H1 (cell line): ENCODE data around the gene FGF14. TPM values are rescaled to one million over a fixed set of nuclear protein-coding genes. Genes with fewer than 3 reads are reported as not detected.

ENCODE experiments used
- CTCF ChIA-PET: fragments of 300-600 bp; sonication (Branson Sonifier 250); formaldehyde crosslinking; loops from one replicate; lab custom pipeline; 2021; ENCODE audit not compliant: partially characterized antibody; lab: Charles Lee
- POLR2A ChIA-PET: fragments of 300-600 bp; sonication (Branson Sonifier 250); formaldehyde crosslinking; loops from one replicate; lab custom pipeline; 2021; ENCODE audit warnings: inconsistent platforms; ENCODE audit not compliant: partially characterized antibody; lab: Charles Lee
- DNase-seq, 2 experiments: peaks; one replicate each; pipeline versions ENCODE4 v3.0.0 to v3.0.0-alpha.2; 2010 to 2022; ENCODE audit warnings: low spot score in 2 of 2, low read depth in 1 of 2, mixed read lengths in 1 of 2
- FAIRE-seq: peaks from 2 replicates; lab custom pipeline; 2011; peaks lifted over from hg19 to GRCh38; lab: Jason Lieb, UNC
- H2AFZ ChIP-seq: 2 replicates; pipeline ENCODE4 v1.8.1; 2012; ENCODE audit warnings: low read length, inconsistent platforms
- H2AK5ac ChIP-seq: 2 replicates; pipeline ENCODE4 v1.6.1; 2013; ENCODE audit warnings: low read depth, low read length
- H2BK120ac ChIP-seq: replicated peaks from 2 replicates; pipeline ENCODE3; 2013; ENCODE audit warnings: low read depth, low read length, inconsistent platforms
- H2BK12ac ChIP-seq: 2 replicates; pipeline ENCODE4 v1.6.1; 2013; ENCODE audit warnings: low read depth, low read length
- H2BK15ac ChIP-seq: 2 replicates; pipeline ENCODE4 v1.6.1; 2013; ENCODE audit warnings: low read length
- H2BK20ac ChIP-seq: 2 replicates; pipeline ENCODE4 v1.6.1; 2013; ENCODE audit warnings: low read length
- H2BK5ac ChIP-seq: 2 replicates; pipeline ENCODE4 v1.6.1; 2013; ENCODE audit warnings: low read depth, low read length
- H3K14ac ChIP-seq: 2 replicates; pipeline ENCODE4 v1.6.1; 2013; ENCODE audit warnings: inconsistent platforms; ENCODE audit not compliant: insufficient read length
- H3K18ac ChIP-seq: 2 replicates; pipeline ENCODE4 v1.6.1; 2013; ENCODE audit warnings: low read length; ENCODE audit errors: extremely low read depth
- H3K23ac ChIP-seq: 2 replicates; pipeline ENCODE4 v1.6.1; 2013; ENCODE audit warnings: inconsistent platforms; ENCODE audit not compliant: insufficient read length
- H3K23me2 ChIP-seq: 2 replicates; pipeline ENCODE4 v1.6.1; 2013; ENCODE audit warnings: low read depth, low read length
- H3K27ac ChIP-seq: 2 replicates; pipeline ENCODE4 v1.6.1; 2011; ENCODE audit warnings: low read depth, low read length, inconsistent platforms
- H3K27me3 ChIP-seq, 4 experiments: replicated peaks in 1 of 4; 1 replicate in 1 of 4; 2 replicates in 3 of 4; pipeline versions ENCODE4 v1.6.1 to v1.8.1; 2011 to 2013; ENCODE audit warnings: low read length in 3 of 4, mild to moderate bottlenecking in 3 of 4, inconsistent platforms in 2 of 4, mixed read lengths in 2 of 4, moderate library complexity in 1 of 4; ENCODE audit not compliant: control insufficient read depth in 3 of 4, insufficient read depth in 3 of 4; ENCODE audit errors: extremely low read depth in 1 of 4
- H3K36me3 ChIP-seq, 4 experiments: 2 replicates each; pipeline versions ENCODE4 v1.6.1 to v1.8.1; 2011 to 2013; ENCODE audit warnings: mild to moderate bottlenecking in 4 of 4, low read length in 3 of 4, moderate library complexity in 2 of 4, control low read depth in 1 of 4, inconsistent platforms in 1 of 4; ENCODE audit not compliant: insufficient read depth in 4 of 4, control insufficient read depth in 2 of 4
- H3K4ac ChIP-seq: replicated peaks from 2 replicates; pipeline ENCODE3; 2013; ENCODE audit warnings: low read length, low read depth, mixed read lengths, inconsistent platforms; ENCODE audit not compliant: insufficient read length
- H3K4me1 ChIP-seq, 4 experiments: replicated peaks in 1 of 4; 1 replicate in 1 of 4; 2 replicates in 3 of 4; pipeline versions ENCODE4 v1.6.1 to v1.8.1; 2011 to 2013; ENCODE audit warnings: low read length in 3 of 4, inconsistent platforms in 2 of 4, mixed read lengths in 1 of 4; ENCODE audit not compliant: insufficient read depth in 4 of 4, control insufficient read depth in 3 of 4
- H3K4me2 ChIP-seq, 2 experiments: 2 replicates each; pipeline versions ENCODE4 v1.6.1 to v1.8.1; 2011 to 2013; ENCODE audit warnings: low read depth in 2 of 2, low read length in 2 of 2, control low read depth in 1 of 2, inconsistent platforms in 1 of 2, mild to moderate bottlenecking in 1 of 2; ENCODE audit not compliant: insufficient read depth in 1 of 2
- H3K4me3 ChIP-seq, 4 experiments: fragments of 200-600, 300-600 bp in 1 of 4; sonication (generic), shearing (Covaris generic), sonication (Bioruptor Twin) in 1 of 4; 2 replicates each; pipeline versions ENCODE4 v1.5.1 to v1.8.1; 2011 to 2016; ENCODE audit warnings: low read length in 4 of 4, low read depth in 3 of 4, control low read depth in 2 of 4, inconsistent platforms in 2 of 4, mild to moderate bottlenecking in 2 of 4, mixed read lengths in 1 of 4, moderate library complexity in 1 of 4; ENCODE audit not compliant: insufficient read depth in 2 of 4; ENCODE audit errors: extremely low read depth in 1 of 4
- H3K56ac ChIP-seq: replicated peaks from 2 replicates; pipeline ENCODE3; 2013; ENCODE audit warnings: low read depth, mild to moderate bottlenecking, mixed read lengths, low read length, inconsistent platforms; ENCODE audit not compliant: insufficient read length
- H3K79me1 ChIP-seq: 2 replicates; pipeline ENCODE4 v1.6.1; 2013; ENCODE audit warnings: low read depth, low read length, control low read depth
- H3K79me2 ChIP-seq, 2 experiments: 2 replicates each; pipeline versions ENCODE4 v1.6.1 to v1.8.1; 2012 to 2013; ENCODE audit warnings: low read length in 2 of 2, mild to moderate bottlenecking in 2 of 2, inconsistent platforms in 1 of 2; ENCODE audit not compliant: insufficient read depth in 2 of 2, control insufficient read depth in 1 of 2
- H3K9ac ChIP-seq, 4 experiments: replicated peaks in 1 of 4; 1 replicate in 1 of 4; 2 replicates in 3 of 4; pipeline versions ENCODE4 v1.6.1 to v1.8.1; 2011 to 2013; ENCODE audit warnings: low read depth in 3 of 4, low read length in 3 of 4, control low read depth in 2 of 4, mild to moderate bottlenecking in 2 of 4, moderate library complexity in 2 of 4, inconsistent platforms in 1 of 4; ENCODE audit errors: extremely low read depth in 1 of 4
- H3K9me3 ChIP-seq, 2 experiments: 2 replicates each; pipeline versions ENCODE4 v1.6.1 to v1.8.1; 2012 to 2013; ENCODE audit warnings: mild to moderate bottlenecking in 2 of 2, moderate library complexity in 2 of 2, control low read depth in 1 of 2, inconsistent platforms in 1 of 2, low read depth in 1 of 2, low read length in 1 of 2, mixed read lengths in 1 of 2; ENCODE audit not compliant: insufficient read depth in 2 of 2
- H4K20me1 ChIP-seq, 2 experiments: replicated peaks in 1 of 2; 2 replicates each; pipeline versions ENCODE3 to v1.8.1; 2011 to 2013; ENCODE audit warnings: inconsistent platforms in 2 of 2, low read length in 2 of 2, mild to moderate bottlenecking in 1 of 2; ENCODE audit not compliant: insufficient read depth in 2 of 2, control insufficient read depth in 1 of 2
- H4K5ac ChIP-seq: 2 replicates; pipeline ENCODE4 v1.6.1; 2013; ENCODE audit warnings: low read length, low read depth, mixed read lengths, inconsistent platforms; ENCODE audit not compliant: insufficient read length
- H4K8ac ChIP-seq: 2 replicates; pipeline ENCODE4 v1.8.0; 2013; ENCODE audit warnings: mild to moderate bottlenecking, moderate library complexity, low read length, inconsistent platforms; ENCODE audit not compliant: insufficient read depth; ENCODE audit errors: extremely low read depth
- H4K91ac ChIP-seq: replicated peaks from 2 replicates; pipeline ENCODE3; 2013; ENCODE audit warnings: low read length, mixed read lengths, inconsistent platforms; ENCODE audit not compliant: insufficient read length
- ASH2L ChIP-seq: fragments of 200-600, 300-600 bp; sonication (generic); IDR thresholded peaks from one replicate; pipeline ENCODE4 v1.7.1; 2017; ENCODE audit warnings: low read length
- BCL11A ChIP-seq, 2 experiments: IDR thresholded peaks; one replicate each; pipeline ENCODE4 v1.6.1; 2011; ENCODE audit warnings: low read depth in 2 of 2, low read length in 2 of 2, mild to moderate bottlenecking in 2 of 2
- RAD21 ChIP-seq, 2 experiments: IDR thresholded peaks in 1 of 2; conservative IDR thresholded peaks in 1 of 2; 2 replicates each; pipeline ENCODE4 v1.6.1; 2011; ENCODE audit warnings: low read depth in 2 of 2, low read length in 2 of 2, improper control_type of control experiment in 1 of 2, inconsistent platforms in 1 of 2, mild to moderate bottlenecking in 1 of 2, moderate library complexity in 1 of 2
- WGBS, 2 experiments: shearing (Covaris generic) in 1 of 2; methylation state at CpG; one replicate each; pipeline versions ENCODE4 v1.1.6 to v1.1.7; 2013 to 2015; ENCODE audit warnings: low lambda C conversion rate in 2 of 2, mixed read lengths in 2 of 2, inconsistent platforms in 1 of 2, low coverage in 1 of 2, missing lambda C conversion rate in 1 of 2; ENCODE audit not compliant: insufficient replicate concordance in 2 of 2, insufficient coverage in 1 of 2, insufficient read length in 1 of 2; ENCODE audit errors: extremely low coverage in 1 of 2, missing lambda C conversion rate in 1 of 2; 5-methylcytosine and 5-hydroxymethylcytosine counted together
- polyA plus RNA-seq, 7 experiments: library from polyadenylated mRNA; depleted of rRNA in 3 of 7; stranded (reverse) in 5 of 7; unstranded in 2 of 7; fragments of >200 nt in 5 of 7; fragments of 200-250 nt in 2 of 7; gene quantifications; 1 replicate in 5 of 7; 2 replicates in 1 of 7; 4 replicates in 1 of 7; pipeline versions ENCODE4 v1.2.1 to v1.2.3, GENCODE V29; 2011 to 2013; ENCODE audit warnings: missing spikeins in 2 of 7, mixed read lengths in 2 of 7
- total RNA-seq: library from RNA; stranded (reverse); fragmentation: NEBNext Ultra II Directional; extraction: Animal tissue kit (Norgen Biotek cat#: 25700); gene quantifications from 2 replicates; pipeline ENCODE4 v1.2.1, GENCODE V29; 2021

The FGF14 gene
- total and polyA plus RNA-seq, 2 of the 8 experiments (the other 6 are each of a cell fraction or from before 2014, with no cell fraction given) = 0.05 to 0.58 TPM

DNA sequence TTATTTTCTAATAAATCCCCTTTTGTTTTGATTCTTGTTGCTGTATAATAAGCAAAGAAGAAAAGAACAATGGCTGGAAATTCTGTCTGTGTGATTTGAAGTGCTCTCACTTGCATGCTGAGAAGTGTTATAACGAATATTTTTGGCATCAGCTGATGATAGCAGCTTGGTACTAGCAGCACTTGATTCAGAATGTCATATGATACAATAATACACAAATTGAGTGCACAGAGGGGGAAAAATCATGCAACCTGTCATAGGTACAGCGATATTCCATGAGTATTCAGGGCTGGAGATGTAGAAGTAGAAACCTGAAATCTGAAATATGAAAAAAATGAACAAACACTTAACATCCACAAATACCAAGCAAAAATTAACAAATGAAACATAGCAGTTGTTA, 108.1 kb downstream of the FGF14 start:
- Histone ChIP-seq H3K56ac (no peak overlapping the region), H2AFZ (no peak overlapping the region), H4K5ac (no peak overlapping the region), H4K20me1 (no peaks in the 10 kb centered on the region), H3K4me1 (no peaks in the 10 kb centered on the region), H3K4me3 (no peak overlapping the region), H3K23ac (no peak overlapping the region), H3K18ac (no peak overlapping the region), H4K8ac (no peak overlapping the region), H3K14ac (no peak overlapping the region), H2BK5ac (no peak overlapping the region), H2BK12ac (no peak overlapping the region), H3K79me1 (no peaks in the 10 kb centered on the region), H3K4me2 (no peak overlapping the region), H3K27ac (no peak overlapping the region), H3K9ac (no peak overlapping the region), H3K23me2 (no peaks in the 10 kb centered on the region), H3K27me3 (no peaks in the 10 kb centered on the region), H2BK20ac (no peak overlapping the region), H2AK5ac (no peak overlapping the region), H3K79me2 (no peaks in the 10 kb centered on the region), H3K36me3 (no peaks in the 10 kb centered on the region), H3K9me3 (no peaks in the 10 kb centered on the region), H3K4ac (no peak overlapping the region), H2BK15ac (no peak overlapping the region), H2BK120ac (no peak overlapping the region), H4K91ac (no peak overlapping the region)
- WGBS, 2 experiments = 93% methylated on average over 2 of the region's 2 CpGs; no CpG with 5 or more reads in 1 of the 2 experiments
- ChIA-PET POLR2A (no interaction called here), CTCF (no interaction called here)
- DNase-seq (no peak), FAIRE-seq (no peak)
- TF ChIP-seq RAD21 (IDR thresholded peaks at IDR 0.05 in 1 of 2, conservative IDR thresholded peaks at IDR 0.05 in 1 of 2; ENCODE audit: low read depth in 2 of 2, low read length in 2 of 2) = no peak
- TF ChIP-seq BCL11A (IDR thresholded peaks at IDR 0.05; ENCODE audit: low read depth in 2 of 2, low read length in 2 of 2) = no peak
- TF ChIP-seq ASH2L = no peak
